Measurements from ENCODE around the gene VWA8.

GRCh38 chr13:41565846-41566245, 395.1 kb downstream of the VWA8 start:
- TF ChIP-seq POLR2A (IDR thresholded peaks at IDR 0.05; ENCODE audit: low read length) (no peak), GATA1 (IDR thresholded peaks at IDR 0.05; ENCODE audit: low read depth, low read length) (no peak)
